Astrocyte of the hippocampus (primary cell): ENCODE results near the gene HS3ST3A1.
"Not testable (repeated sequence)": the region's sequence is repeated elsewhere in the genome, so short reads cannot be mapped to it uniquely, and the experiment has no call there.

Experiments
- DNase-seq: peaks from one replicate; pipeline ENCODE4 v3.0.0; 2011; ENCODE audit warnings: low read depth, low spot score

Gene HS3ST3A1

DNA sequence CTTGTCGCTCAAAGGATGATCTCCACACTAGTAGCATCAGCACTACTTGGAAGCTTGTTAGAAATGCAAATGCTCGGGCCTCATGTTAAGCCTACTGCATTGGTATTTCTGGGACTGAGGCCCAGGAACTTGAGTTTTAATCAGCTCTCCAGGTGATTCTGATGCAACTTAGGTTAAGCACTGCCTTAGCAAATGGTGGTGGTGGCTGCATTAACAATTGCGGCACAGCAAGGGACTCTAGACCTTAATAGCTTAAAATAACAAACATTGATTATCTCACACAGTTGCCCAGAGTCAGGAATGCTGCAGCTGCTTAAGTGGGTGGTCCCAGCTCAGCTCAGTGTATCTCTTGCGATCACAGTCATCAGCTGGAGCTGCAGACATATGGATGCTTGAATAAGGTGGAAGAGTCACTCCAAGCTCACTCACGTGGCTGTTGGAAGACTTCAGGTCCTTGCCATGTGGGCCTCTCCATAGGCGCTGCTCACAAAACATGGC is 25.8 kb downstream of the HS3ST3A1 start:
- DNase-seq, result no peak

DNA sequence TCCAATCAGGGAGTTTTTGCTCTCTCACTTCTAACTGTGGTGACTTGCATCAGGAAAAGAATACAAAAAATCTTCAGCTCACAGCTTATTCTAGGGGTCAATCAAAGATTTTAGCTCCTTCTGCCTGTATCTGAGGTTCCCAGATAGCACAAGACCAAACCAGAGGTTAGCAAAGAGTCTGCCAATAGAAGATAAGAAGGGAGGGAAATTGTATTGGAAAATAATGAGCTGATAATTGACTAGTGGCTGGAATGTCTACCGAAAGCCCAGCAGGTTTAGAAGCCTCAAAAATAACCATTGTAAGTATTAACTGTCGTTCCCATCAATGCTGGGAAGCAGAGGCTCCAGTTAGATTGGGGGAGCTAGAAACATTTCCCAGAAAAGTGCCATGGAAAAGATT is 26.3 kb downstream of the HS3ST3A1 start:
- no peak for DNase-seq

DNA sequence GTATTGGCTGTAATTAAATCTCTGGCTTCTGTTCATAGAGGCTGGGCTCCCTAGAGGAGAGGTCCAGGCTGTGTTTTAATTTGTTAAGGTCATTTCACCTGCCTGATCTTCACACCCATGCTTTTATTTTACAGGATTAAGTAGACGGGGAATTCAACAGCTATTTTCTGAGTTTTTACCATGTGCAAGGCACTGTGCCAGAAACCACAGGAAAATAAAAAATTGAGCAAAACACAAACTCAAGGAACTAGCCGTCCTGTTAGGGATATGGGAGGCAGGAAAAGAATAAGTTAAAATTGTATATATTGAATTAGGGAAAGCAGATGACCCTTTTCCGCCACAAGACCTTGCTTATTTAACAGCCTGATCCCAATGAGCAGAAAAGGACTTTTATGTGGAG is 29.1 kb downstream of the HS3ST3A1 start:
- peak; percentile 59 for DNase-seq

DNA sequence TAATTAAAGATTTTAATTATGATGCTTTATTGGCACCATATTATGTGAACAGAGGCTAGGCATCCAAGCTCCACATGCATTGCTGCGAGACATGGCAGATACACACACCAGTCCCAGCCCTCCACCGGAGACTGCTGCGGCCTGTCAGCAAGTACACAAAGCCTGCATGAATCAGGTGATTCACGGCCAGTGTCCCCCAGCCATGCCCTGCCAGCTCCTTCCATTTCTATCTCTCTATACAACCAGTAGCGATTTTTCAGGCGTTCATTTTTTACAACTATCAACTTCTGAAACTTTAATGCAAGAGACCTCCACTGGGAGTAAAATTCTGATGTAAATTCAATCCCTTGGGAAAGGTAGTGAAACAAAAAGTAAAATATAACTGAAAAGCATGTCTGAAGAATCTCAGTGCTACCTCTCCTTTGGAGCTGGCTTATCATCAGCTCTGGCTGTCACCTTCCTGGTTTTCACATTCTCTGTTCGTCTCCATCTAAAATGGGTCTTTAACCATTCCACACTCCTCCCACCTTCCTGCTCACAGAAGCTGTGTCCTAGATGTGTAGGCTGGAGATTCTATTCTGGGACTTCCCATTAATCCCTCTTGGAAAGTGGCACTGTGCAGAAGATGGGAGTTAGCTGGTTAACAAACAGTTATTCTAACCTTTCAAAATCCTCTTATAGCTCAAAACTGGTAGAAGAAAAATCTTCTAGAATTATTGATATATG is 32.2 kb downstream of the HS3ST3A1 start:
- DNase-seq, result peak; percentile 74

DNA sequence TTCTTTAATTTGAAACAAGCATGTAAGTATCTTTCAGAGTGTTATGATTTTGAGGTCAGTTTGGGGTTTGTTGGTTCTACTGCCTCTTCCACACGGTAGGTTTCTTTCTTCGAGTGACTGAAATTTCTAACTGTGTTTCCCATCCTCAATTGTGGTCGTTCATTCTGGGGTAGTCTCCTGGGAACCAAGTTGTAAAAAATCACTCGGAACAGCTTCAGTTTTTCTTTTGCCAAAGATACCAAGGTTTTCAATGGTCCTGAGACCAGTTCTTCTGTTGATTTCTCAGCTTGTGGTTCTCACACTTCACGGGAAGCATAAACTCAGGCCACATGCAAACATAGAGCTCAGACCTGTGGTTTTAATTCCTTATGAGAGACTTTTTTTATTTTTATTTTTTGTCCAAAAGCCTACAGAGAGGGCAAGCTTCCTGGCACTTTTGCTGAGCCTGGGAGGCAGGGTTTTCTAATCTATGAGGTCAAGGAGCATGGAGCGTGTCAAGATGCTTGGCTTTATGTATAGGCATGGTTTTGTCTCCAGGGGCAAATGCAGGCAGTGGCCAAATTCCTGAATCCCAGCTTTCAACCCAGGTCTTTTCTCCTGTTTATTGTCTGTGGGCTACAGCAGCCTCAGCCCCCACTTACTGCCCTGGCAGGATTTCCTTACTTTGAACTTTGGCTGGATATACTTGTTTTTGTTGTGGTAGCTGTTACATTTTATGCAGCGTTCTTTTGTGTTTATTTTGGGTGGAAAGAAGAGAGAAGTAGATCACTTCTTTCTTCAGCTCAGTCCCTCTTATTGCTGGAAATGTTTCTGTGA is 32.9 kb downstream of the HS3ST3A1 start:
- peak; percentile 88 for DNase-seq

DNA sequence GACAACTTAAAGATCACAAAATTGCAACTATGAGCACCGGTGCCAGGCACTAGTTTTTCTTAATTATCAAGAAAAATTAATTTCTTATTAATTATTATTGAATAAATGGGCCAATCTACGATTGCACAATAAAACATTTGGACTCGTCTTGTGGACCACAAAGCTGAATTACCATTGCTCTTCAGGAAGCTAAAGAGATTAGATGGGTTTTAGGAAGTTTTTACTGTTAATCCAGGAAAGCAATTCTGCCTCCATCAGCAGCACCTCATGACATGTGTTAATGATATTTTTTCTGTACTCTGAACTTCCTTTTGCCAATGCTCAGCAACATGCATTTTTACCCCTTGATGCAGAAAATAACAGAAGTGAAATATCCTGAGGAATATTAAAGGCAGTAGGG is 37.9 kb downstream of the HS3ST3A1 start:
- no peak for DNase-seq

DNA sequence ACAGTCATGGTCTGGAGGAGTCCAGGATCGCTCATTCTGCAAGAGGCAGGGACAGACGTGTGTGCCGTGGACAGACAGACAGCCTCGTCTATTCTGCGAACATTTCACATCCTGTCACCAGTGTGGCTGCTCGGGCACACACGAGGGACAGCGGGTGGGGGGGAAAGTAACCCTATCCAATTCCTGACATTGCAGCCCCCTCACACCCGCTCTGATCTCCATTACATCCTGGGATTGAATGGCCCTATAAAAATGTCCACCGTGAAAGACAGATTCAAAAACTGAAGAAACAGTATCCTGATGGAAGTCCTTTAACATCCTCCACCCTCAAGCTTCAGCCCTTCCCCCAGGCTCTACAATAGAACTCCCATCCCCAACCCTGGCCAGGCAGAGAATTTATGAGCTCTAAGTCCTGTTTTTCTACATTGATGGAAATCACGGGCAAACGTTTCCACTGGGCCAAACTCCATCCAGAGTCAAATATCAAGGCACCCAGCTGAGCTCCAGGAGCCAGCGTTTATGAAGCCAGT is 39.4 kb downstream of the HS3ST3A1 start:
- DNase-seq, result no peak

DNA sequence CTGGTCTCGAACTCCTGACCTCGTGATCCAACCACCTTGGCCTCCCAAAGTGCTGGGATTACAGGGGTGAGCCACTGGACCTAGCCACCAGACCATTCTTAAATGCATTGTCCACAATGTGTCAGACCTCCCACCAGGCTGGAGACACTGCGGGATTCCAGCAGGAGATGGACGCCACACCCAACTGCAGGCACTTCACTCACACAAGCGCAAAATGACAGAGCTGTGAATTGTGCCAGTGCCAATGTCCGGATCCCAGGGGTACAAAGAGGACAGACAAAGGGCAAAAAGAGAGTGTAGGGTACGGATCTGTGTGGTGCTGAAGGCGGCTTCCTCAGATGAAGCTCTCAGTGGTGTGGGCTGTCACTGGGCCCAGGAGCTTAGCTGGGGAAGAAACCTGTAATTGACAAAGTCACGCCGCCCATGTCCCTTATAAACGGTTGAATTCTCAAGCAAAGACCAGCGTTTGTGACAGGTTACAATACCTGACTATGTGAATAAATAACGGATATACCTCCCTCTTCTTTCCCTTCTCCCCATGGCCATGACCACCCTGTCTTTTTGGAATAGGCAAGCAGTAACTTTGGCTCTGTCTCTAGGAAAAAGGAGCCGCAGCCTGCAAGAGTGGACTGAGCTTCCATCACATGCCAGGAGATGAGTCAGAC is 40.0 kb downstream of the HS3ST3A1 start:
- peak; percentile 94 for DNase-seq

DNA sequence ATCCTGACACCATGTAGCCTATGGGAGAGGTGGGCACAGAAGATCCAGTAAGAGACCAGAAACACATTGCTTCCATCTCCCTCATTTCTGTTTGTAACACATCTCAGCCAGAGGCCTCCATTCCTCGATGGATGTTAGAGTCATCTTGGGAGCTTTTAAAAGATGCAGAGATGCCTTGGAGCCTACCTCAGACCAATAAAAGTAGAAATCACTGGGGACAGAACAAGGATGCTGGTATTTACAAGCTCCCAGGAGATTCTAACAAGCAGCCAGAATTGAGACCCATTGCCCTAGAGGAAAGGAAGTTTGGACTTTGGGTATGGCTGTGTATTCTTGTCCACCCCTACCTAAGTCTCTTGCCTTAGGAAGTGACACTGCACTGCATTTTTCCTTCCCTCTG is 40.8 kb downstream of the HS3ST3A1 start:
- DNase-seq, result no peak

DNA sequence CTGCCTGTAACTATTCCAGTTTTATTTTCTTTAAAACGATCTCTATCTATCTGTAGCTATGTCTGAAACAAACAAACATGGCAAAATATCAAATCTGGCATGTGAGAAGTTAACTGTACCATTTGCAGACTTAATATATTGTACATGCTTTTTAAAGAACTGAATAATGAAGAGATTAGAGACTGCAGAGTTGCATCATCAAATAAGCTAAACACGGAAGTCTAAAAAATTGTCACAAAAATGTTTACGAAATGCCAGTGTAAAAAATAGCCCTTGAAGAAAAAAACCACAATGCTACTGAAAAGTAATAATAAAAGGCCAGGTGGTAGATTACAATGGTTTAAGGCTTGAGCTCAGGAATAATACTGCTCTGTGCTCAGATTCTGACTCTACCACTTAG is 43.1 kb downstream of the HS3ST3A1 start:
- no peak for DNase-seq

DNA sequence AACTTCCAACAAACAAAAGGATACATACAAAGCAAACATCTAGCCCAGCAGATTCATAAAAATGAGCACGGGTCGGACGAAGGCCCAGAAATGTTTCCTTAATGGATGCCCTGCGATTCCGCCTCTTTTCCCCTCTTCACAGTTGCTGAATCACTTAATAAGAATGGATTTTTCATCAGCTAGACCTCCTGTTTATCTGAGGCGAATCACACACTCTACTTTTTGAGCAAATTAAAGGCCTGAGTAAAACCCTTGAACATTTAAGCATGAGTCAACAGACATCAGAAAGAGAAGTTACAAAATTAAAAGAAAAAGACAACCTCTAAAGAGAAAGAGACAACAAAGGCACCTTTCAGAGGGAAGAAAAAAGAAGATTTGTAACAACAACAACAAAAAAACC is 44.7 kb downstream of the HS3ST3A1 start:
- peak; percentile 69 for DNase-seq

DNA sequence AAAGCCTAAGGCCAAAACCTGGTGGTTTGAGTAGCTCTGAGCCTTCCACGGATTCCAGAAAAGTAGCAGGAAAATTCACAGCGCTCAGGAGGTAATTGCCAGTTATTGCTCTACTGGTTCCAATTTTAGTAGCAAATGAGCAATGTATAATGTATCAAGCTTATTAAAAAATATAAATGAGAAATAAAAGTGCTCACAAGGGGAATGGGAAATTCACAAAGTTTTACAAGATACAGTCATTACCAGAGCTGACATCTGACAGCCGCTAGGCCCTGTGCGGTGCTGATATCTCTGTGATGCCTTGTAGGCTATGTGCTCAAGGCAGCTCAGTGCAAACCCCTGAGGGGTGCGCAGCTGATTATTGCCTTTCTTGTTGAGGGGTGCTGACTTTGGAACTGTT is 47.5 kb downstream of the HS3ST3A1 start:
- no peak for DNase-seq

DNA sequence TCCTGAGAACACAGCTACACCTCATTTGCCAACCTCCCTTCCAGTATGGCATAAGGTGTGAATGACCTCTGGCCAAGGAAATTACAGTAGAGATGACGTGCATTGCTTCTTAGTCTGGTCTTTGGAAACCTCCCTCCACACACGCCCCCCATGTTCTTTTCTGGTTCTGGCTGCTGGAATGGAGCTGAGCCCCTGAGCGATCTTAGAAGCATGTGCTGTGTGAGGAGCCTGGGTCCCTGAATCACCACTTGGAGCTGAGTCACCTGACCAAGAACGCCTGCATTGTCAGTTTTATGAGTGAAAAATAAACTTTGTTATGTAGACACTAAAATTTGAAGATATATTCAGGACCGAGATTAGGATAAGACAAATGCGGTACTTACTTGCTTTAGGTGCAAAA is 51.4 kb downstream of the HS3ST3A1 start:
- no peak for DNase-seq

DNA sequence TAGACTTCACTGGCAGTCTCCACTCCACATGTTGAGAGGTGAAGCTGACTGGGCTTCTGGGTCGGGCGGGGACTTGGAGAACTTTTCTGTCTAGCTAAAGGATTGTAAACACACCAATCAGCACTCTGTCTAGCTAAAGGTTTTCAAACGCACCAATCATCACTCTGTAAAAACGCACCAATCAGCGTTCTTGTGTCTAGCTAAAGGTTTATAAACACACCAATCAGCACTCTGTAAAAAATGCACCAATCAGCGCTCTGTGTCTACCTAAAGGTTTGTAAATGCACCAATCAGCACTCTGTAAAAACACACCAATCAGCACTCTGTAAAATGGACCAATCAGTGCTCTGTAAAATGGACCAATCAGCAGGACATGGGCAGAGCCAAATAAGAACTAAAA is 53.2 kb downstream of the HS3ST3A1 start:
- DNase-seq, result not testable (repeated sequence)

DNA sequence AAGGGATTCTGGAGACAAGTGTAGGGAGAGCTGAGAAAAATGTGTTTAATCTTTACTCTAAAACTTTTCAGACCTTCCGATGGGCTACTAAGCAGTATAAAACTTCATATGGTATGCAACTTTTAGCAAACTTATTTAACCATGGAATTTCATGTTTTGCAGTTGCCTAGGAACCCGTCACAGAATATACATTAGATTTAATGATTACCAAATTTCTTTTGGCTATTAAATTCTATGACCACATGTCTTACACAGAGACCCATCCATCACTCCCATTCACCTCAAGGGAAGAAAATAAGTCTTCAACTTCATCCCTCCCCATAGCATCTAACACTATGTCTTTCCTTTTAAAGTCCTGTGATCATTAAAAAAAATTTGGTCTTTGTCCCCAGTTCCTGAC is 54.9 kb downstream of the HS3ST3A1 start:
- DNase-seq, result no peak

DNA sequence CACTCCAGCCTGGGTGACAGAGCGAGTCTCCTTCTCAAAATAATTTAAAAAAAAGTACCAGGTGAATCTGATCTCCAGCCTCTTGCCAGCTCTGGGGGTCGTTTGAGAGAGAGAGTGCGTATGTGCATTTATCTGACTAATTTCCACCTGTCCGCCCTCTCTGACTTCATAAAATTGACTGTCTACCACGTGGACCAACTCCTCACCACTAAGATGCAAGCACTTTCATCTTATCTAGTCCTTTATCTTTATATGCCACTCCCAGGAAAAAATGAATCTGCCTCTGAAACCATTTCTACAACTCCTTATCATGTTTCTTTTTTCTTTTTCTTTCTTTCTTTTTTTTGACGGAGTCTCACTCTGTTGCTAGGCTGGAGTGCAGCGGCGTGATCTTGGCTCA is 55.8 kb downstream of the HS3ST3A1 start:
- no peak for DNase-seq

DNA sequence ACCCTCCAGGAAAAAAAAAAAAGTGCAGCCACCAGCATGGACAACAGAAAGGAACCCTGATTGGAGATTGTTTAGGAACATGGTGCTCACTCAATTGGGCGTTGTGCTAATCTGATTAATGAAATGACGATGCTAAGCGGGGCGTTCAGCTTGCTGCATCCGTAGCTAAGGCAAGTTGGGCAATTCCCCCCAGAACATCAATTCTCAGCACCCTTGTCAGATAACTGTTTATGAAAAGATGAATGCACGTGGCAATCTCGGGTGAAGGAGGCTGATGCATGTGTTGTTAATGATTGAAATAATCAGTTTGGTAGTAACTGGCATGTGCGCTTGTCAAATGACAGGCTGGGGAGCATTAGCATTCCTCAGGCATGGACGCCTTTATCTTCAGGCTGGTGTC is 57.0 kb downstream of the HS3ST3A1 start:
- DNase-seq, result peak; percentile 32

DNA sequence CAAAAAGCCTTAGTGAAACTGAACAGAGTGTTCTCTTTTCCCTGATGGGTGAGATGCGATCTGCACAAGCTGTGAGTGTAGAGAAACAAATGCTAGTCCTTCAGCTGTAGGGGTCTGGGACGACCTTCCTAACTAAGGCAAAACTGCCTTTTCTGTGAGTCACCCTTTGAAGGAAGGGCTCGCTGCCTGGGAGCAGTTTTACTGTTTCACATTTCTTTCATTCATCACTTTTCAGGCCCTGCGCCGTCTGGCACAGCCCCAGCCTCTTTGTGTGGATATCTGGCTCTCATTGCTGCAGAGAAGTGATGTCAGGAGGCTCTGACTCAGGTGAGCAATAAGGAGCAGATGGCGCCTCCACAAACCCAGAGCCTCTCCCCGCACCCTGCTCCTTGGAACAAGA is 57.4 kb downstream of the HS3ST3A1 start:
- DNase-seq, result peak; percentile 99

DNA sequence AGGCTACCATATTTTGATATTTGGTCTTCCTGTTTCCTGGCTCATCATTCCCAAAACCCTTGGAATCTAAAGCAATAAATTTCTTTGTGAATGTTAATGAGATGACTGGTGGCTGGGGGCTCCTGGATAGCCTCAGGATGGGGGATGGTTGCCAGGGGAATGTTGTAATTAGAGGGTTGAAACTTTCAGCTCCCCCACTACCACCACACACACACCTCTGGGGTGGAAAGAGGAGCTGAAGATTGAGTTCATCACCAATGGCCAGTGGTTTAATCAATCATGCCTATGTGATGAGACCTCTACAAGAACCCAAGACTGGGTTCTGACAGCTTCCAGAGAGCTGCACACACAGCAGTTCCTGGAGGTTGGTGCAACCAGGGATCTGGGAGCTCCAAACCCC is 59.1 kb downstream of the HS3ST3A1 start:
- no peak for DNase-seq

DNA sequence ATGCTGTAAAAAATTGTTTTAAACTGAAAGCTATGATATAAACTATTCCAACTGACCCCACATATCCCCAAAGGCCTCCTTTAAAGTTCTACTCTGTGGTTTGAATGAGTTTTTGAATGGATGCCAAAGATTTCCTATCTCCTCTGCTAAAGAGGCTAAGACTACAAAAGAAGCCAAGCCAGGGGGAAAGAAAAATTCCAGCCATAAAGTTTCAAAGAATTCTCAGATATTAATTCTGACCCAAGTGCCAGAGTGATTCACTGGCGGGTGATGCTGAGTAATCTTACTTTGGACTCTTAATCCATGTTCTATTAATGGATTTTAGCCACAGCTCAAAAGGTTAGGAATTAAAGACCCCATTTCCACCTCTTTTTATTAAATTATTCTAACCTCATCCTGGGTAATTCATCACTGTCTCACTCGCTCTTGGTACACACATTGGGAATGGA is 60.7 kb downstream of the HS3ST3A1 start:
- peak; percentile 94 for DNase-seq

DNA sequence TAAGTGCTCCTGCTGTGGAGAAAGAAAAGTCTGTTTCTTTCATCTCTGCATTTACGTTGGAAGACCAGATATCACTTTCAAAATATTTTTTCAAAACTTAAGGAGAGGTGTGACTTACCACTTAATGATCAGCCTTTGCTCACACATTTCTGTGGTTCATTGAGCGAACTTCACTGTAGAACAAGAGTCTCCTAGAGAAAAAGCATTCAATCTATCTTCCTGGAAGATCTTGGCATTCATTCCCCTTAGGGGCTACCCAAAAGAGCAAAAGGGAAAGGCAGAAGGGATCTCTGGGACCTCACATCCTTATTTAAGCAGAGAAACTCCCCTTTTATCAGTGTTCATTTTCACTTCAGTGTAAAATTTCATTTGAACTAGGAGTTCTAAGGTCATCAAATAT is 61.2 kb downstream of the HS3ST3A1 start:
- DNase-seq, result peak; percentile 73

DNA sequence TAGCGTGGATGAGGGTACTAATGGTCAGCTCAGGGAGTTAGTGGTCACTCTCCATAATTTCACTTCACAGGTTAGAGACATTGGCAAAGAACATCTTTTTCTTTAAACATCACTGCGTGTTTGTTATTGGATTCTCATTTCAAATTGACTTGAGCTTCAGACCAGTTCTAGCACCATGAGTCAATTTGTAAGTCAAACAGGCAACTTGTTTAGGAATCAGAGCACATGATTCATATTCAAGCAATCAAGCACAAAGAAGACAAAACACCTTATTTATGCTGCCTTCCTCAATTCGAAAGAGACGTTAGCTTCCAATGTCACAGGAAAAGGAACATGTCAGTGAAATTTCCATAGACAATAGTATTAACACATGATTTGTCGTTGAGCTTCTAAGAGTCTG is 62.3 kb downstream of the HS3ST3A1 start:
- no peak for DNase-seq
